ENCODE results near the gene CHST11. TPM values are rescaled to one million over a fixed set of nuclear protein-coding genes. Genes with fewer than 3 reads are reported as not detected.

The CHST11 gene
- total and polyA plus RNA-seq, 3 donors from 2014 or later, result 5.1 to 36.9 (median 23.9) TPM

DNA sequence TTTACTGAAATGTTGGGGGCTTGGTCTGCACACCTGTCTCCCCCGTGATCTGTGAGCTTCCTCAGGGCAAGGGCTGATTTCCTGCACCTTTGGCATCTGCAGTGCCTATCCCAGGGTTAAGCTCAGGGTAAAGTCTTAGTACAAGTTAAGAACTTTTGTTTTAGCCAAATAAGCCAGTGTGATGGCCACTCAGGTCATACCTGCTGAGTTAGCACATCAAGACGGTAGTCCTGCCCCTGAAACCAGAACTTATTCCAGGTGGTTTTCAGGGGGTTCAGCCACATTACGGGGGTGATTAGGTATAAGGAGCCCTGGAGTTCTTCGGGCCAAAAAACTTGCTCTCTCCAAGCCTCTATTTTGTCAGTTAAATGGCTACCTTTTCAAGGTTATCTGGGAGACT, 21.6 kb upstream of the CHST11 start:
- Histone ChIP-seq H3K36me3 (ENCODE audit: low read depth, missing control alignments) (no peaks in the 10 kb centered on the region), H3K9me3 (no peaks in the 10 kb centered on the region), H3K4me1 (no peaks in the 10 kb centered on the region), H3K27ac (no peak overlapping the region), H3K4me3 (no peak overlapping the region), H3K27me3 (no peaks in the 10 kb centered on the region)
- 65 to 77% methylated on average over 4 of the region's 4 CpGs for WGBS, 2 donors
- no peak for TF ChIP-seq POLR2A (IDR thresholded peaks at IDR 0.05)
- TF ChIP-seq, protein P1, sequence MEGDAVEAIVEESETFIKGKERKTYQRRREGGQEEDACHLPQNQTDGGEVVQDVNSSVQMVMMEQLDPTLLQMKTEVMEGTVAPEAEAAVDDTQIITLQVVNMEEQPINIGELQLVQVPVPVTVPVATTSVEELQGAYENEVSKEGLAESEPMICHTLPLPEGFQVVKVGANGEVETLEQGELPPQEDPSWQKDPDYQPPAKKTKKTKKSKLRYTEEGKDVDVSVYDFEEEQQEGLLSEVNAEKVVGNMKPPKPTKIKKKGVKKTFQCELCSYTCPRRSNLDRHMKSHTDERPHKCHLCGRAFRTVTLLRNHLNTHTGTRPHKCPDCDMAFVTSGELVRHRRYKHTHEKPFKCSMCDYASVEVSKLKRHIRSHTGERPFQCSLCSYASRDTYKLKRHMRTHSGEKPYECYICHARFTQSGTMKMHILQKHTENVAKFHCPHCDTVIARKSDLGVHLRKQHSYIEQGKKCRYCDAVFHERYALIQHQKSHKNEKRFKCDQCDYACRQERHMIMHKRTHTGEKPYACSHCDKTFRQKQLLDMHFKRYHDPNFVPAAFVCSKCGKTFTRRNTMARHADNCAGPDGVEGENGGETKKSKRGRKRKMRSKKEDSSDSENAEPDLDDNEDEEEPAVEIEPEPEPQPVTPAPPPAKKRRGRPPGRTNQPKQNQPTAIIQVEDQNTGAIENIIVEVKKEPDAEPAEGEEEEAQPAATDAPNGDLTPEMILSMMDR (IDR thresholded peaks at IDR 0.05), result no peak
- intact Hi-C loops (cut with DNase I; ENCODE audit: low total_unique reads), result no loop called here
- DNase-seq, result no peak

DNA sequence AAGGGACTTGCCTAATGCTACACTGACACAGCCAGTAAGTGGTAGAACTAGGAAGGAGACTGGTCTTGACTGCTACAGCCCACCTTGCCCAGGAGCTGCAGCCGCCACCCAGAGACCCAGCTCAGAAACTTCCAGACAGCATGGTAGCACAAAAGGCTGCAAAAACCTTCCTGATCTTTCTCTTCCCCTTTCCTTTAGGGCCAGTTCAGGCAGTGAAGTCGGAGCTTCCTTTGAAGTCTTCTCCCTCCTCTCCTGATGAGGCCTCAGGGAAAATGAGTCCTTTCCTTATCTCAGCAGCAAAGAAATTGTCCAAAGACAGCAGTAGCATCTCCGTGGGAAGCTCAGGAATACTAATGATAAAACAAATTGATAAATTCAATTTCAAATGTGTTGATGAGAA, 21.0 kb upstream of the CHST11 start:
- intact Hi-C loops (cut with DNase I; ENCODE audit: low total_unique reads), result no loop called here
- 58 to 60% methylated on average over 3 of the region's 3 CpGs for WGBS, 2 donors
- DNase-seq, result no peak
- Histone ChIP-seq H3K4me3 (no peak overlapping the region), H3K27me3 (no peaks in the 10 kb centered on the region), H3K4me1 (no peaks in the 10 kb centered on the region), H3K9me3 (no peaks in the 10 kb centered on the region), H3K36me3 (ENCODE audit: low read depth, missing control alignments) (no peaks in the 10 kb centered on the region), H3K27ac (no peak overlapping the region)
- TF ChIP-seq POLR2A (IDR thresholded peaks at IDR 0.05), result no peak
- TF ChIP-seq, protein P1 (IDR thresholded peaks at IDR 0.05), result no peak

DNA sequence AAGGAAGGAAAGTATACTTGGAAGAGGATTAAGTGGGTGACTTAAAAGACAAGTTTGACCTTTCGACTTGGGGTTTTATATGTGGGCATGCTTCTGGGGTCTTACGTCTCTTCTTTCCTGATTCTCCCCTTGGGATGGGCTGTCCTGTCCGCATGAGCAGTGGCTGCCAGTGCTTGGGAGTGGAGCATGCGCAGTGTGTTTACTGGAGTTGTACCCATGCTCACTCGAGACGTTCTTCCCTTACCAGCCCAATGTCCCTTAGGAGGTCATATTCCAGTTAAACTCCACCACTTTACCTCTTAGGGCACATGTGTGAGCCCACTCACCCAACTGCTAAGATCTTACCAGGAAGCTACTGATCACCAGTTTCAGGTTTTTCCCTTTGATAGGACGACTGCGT, 20.0 kb upstream of the CHST11 start:
- no peak overlapping the region for H3K27ac ChIP-seq
- no peaks in the 10 kb centered on the region for H3K36me3 ChIP-seq (ENCODE audit: low read depth, missing control alignments)
- no peak overlapping the region for H3K4me3 ChIP-seq
- H3K4me1 ChIP-seq, result no peaks in the 10 kb centered on the region
- no peaks in the 10 kb centered on the region for H3K27me3 ChIP-seq
- no peak for DNase-seq
- WGBS, 2 donors, result 84 to 97% methylated on average over 8 of the region's 8 CpGs
- H3K9me3 ChIP-seq, result no peaks in the 10 kb centered on the region
- no peak for TF ChIP-seq POLR2A (IDR thresholded peaks at IDR 0.05)
- TF ChIP-seq, protein P1 (IDR thresholded peaks at IDR 0.05), result no peak
- intact Hi-C loops (cut with DNase I; ENCODE audit: low total_unique reads), result no loop called here

DNA sequence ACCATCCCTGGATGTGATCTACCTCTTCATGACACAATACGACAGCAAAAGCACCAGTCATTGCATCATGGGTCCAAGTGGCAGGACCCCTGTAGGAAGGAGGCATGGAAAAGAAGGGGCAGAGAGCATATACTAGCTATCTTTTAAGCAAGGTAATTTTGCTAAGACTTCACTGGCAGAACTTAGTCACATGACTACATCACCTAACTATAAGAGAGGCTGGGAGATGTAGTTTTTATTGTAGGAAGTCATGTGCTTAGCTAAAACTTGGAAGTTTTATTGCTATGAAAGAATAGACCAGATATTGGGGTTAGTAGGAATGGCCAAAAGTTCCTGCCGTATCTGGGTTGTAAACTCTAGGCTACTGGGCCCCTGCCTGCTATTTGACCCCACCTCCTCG, 18.6 kb upstream of the CHST11 start:
- no peak for DNase-seq
- Histone ChIP-seq H3K4me3 (no peak overlapping the region), H3K36me3 (ENCODE audit: low read depth, missing control alignments) (no peaks in the 10 kb centered on the region), H3K4me1 (no peaks in the 10 kb centered on the region), H3K27ac (no peak overlapping the region), H3K27me3 (no peaks in the 10 kb centered on the region), H3K9me3 (no peaks in the 10 kb centered on the region)
- TF ChIP-seq, protein P1 (IDR thresholded peaks at IDR 0.05), result no peak
- no peak for TF ChIP-seq POLR2A (IDR thresholded peaks at IDR 0.05)
- intact Hi-C loops (cut with DNase I; ENCODE audit: low total_unique reads), result no loop called here
- 82 to 88% methylated on average over 3 of the region's 3 CpGs for WGBS, 2 donors

DNA sequence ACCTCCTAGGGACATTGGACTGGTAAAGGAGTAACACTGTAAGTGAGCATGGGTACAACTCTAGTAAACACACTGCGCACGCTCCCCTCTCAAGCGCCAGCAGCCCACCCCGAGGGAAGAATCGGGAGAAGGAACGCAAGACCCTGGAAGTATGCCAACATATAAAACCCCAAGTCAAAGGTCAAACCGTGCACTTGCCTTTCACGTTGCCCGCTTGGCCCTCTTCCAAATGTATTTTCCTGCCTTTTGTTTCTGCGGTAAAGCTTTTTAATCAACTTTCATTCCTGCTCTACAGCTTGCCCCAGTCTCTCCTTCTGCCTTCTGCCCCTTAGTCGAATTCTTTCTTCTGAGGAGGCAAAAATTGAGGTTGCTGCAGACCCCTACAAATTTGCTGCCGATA, 17.6 kb upstream of the CHST11 start:
- DNase-seq, result no peak
- Histone ChIP-seq H3K4me1 (no peaks in the 10 kb centered on the region), H3K27me3 (no peaks in the 10 kb centered on the region), H3K27ac (no peak overlapping the region), H3K36me3 (ENCODE audit: low read depth, missing control alignments) (no peaks in the 10 kb centered on the region), H3K4me3 (no peak overlapping the region), H3K9me3 (no peaks in the 10 kb centered on the region)
- TF ChIP-seq, protein P1 (IDR thresholded peaks at IDR 0.05), result no peak
- no peak for TF ChIP-seq POLR2A (IDR thresholded peaks at IDR 0.05)
- intact Hi-C loops (cut with DNase I; ENCODE audit: low total_unique reads), result no loop called here
- 81 to 88% methylated on average over 12 of the region's 12 CpGs for WGBS, 2 donors
